Activated T-cell treated with anti-CD3 and anti-CD28 coated beads for 48 hours (primary cell): ENCODE results near the gene DNER.
"Not testable (repeated sequence)": the region's sequence is repeated elsewhere in the genome, so short reads cannot be mapped to it uniquely, and the experiment has no call there.

ENCODE experiments used
- DNase-seq: peaks from one replicate; pipeline ENCODE4 v3.0.0-alpha.2; 2020; ENCODE audit warnings: low read depth

The DNER gene

DNA sequence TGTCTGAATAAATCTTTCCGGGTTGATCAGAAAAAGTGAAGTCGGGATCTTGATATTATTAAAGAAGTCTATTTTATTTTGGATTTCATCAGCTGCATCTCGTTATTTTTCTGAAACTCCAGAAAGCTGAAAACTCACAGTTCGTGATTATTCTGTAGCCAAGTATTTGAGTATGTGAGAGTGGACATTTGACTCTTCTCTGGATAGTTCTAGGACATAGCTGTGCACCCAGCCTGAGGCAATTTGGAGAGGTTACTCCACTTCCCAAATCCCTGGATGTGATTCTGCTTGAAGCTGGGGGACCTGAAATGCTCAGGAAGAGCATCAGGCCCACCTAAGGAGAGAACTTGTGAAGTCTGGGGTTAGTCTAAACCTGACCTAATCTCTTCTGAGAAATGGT, 325.6 kb downstream of the DNER start:
- no peak for DNase-seq

DNA sequence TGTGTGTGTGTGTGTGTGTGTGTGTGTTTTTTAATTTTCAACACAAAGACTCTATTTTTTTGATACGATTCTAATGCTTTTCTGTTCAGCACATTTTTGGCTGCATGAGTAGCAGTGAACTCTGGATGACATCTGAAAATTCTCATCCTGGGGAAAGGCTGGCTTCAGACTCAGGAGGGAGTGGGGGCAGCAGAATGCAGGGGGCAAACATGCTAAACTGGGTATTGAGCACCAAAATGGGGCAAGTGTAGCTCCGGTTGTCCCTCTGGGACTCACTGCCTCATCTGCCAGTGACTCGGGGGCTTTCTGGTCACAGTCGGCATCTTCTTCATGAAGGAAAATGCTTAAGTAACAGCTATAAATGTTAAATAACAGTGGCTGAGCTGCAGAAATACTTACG, 326.5 kb downstream of the DNER start:
- DNase-seq = no peak

DNA sequence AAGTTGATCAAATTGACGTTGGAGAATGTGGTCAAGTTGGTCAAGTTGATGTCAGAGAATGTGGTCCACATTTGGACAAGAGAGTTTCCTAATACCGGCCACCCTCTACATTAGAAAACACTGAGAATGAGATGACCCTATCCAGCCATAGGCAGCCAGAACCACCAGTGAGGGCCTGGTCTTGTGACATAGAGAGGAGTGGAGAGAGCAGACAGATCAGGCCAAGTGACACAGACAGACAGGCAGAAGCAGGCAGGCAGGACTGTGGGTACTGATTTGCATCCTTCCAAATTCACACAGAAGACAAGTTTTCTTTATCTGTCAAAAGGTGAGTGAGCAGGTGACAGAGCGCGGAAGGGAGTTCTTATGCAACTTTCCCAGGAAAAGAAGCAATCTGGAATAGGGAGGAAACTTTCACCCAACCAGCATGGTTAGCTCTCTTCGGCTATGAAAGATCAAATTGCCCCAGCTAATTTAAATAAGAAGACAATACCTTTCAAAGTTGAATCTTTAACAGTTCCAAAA, 334.2 kb downstream of the DNER start:
- no peak for DNase-seq

DNA sequence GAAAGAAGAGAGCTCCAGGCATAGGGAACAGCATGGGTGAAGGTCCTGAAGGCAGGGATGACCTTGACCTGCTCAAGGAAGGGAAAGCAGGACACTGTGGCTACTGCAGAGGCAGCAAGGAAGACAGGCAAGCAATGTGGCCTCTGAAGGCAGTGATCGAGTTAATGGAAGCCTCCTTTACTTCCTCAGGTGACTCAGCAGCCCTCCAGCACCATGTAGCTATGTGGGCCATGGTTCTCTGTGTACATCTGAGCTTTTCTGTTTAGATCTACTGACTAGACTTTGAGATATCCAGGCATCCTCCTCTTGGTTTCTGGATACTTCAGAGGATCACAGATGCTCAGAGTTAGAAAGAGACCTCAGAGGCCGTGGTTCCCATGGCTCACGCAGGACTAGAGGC, 336.0 kb downstream of the DNER start:
- DNase-seq = no peak

DNA sequence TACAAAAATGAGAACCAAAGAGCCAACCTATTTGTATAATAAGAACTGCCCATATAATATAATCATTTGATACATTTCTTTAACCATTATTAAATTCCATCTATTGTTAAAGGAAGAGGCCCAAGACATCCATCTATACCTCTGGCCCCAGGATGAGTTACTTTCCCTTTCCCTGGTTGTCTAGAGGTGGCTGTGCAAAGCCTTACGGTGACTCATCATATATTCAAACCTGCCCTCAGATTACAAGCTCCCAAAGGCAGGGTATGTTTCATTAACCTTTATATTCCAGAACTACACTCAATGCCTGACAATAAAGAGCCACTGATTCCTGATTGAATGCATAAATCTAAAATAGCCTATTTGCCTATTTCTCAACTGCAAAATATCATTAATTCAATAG, 337.5 kb downstream of the DNER start:
- DNase-seq = no peak

DNA sequence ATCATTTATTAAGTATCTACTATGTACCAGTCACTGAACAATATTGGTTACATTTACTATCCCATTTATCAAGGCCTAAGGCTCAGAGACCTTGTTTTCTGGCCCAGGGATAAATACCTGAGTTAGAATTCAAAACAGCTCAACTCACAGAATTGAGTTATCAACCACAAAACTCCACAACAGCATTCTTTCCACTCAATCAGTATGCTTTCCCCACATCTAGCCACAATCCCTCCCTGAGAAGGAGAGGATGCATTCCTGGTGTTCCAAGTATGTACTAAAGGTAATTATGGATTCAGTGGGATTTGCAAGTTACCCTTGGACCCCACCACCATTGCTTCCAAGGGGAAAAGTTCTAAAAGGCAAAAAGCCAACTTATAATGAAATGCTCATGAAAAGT, 339.1 kb downstream of the DNER start:
- no peak for DNase-seq

DNA sequence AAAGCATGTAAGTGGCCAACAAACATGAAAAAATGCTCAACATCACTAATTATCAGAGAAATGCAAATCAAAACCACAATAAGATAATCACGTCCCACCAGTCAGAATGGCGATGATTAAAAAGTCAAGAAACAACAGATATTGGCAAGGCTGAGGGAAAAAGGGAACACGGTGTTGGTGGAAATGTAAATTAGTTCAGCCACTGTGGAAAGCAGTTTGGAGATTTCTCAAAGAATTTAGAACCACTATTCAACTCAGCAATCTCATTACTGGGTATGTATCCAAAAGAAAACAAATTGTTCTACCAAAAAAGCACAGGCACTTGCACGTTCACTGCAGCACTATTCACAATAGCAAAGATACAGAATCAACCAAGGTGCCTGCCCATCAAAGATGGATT, 341.0 kb downstream of the DNER start:
- not testable (repeated sequence) for DNase-seq

DNA sequence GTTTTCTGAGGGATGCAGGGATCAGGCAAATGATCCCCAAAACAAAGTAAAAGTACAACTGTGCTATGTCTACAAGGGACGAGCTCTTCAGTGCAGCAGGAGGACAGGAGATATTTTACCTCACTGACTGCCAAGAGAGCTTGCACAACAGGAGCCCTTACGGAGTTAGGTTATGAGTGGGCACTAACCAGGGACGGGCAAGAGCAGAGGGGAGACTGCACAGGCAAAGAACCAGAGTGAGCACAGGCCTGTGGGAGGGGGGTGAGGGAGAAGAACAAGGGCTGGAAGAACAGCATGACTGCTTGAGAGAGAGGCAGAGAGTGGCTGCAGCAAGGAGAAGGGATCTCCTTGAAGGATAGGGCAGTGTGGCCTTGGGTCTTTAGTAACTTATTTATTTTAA, 342.1 kb downstream of the DNER start:
- DNase-seq = no peak

DNA sequence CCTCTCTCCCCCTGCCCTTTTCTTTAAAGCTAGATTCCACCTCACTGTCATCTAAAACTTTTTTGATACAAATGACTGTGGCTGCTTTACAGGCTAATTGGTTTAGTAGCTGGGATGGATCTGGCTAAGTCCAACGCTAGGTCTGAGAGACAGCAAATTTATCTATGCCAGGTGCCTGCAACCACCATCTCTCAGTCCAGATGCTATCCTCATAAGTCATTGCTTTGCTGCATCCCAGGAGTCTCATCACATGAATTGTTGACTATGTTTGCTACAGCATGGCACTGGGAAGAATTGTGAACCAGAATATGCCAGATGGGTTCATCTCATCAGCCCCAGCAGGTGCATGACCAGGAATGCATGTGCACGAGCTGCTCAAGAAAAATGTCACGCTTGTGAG, 343.3 kb downstream of the DNER start:
- no peak for DNase-seq

DNA sequence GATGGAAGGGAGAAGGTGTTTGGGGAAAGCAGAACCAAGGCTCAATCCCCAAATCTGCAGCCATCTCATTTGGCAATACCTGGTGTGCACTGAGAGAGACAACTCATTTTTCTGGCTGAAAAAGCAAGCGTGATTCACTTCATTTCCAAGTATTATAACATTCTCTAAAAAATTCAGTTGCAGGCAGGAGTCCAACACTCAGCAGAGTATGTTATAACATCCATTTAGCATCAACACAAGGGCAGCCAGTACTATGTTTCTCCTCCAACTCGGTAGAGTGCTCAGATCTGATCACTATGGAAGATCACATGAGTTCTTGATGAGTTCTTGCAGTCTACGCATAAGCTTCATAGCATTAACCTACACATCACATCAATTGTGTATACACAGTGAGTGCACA, 343.8 kb downstream of the DNER start:
- no peak for DNase-seq

DNA sequence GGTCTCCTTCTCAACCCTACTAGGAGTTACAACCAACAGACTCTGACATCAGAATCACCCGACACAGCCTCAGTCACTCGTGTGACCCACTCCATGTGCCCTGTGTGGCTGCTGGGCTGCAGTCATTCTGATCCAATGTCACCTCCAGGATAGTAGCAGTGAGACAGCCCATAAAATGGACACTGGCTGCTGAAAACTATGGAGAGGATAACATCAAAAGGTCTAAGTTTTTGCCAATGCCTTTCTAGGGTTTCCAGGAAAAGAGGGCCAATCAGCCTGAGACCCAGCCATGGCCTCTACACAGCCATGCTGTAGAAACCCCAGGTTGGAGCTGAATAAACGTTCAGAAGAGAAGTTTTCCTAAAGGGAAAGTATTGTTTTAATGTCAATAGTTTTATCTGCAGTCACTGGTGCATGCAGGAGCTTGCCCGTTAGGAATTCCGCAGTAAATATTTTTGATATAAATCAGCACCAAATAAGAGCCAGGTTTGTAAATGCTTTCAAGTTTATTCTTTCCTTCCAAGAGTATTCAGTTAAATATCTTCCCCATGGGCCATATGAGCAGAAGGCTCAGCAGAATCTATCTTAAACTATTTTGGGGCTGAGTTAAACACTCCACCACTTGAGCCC, 351.1 kb downstream of the DNER start:
- no peak for DNase-seq

DNA sequence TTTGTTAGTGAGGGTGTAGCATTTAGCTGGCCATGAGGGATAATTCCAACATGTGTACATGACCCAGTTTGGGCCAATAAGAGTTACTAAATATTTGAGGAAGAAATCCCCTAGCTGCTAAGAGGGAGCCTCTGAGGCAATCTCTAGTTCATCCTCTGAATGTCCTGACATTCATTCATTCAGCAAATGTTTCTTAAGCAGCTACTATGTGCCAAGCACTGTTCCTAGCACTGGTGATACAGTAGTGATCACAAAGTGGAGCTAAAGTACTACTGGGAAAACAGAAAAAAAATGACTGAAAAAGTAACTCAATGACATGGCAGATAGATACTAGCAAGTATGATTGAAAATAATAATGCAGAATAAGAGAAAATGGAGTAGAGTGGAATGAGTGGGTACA, 363.5 kb downstream of the DNER start:
- no peak for DNase-seq

DNA sequence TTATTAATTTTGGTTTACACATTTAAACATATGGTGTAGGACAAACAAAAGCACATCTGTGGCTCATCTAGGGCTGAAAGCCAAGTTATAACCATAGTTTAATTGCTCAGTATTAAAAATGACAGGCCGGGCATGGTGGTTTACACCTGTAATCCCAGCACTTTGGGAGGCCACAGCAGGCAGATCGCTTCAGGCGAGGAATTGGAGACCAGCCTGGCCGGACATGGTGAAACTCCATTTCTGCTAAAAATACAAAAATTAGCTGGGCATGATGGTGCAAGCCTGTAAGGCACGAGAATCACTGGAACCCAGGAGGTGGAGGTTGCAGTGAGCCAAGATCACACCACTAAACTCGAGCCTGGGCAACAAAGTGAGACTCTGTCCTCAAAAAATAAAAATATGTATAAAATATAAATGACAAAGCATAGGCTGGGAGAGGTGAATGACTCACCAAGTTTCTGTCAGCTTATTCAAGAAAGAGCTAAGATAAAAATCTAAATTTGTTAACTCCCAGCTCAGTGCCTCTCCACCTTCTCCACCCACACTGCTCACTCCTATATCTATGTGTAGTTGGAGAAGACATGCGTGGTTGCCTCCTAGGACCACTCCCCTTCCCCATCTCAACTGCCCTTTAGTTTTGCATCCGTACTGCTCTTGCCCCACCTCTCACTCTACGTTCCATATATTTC, 364.1 kb downstream of the DNER start:
- DNase-seq = no peak

DNA sequence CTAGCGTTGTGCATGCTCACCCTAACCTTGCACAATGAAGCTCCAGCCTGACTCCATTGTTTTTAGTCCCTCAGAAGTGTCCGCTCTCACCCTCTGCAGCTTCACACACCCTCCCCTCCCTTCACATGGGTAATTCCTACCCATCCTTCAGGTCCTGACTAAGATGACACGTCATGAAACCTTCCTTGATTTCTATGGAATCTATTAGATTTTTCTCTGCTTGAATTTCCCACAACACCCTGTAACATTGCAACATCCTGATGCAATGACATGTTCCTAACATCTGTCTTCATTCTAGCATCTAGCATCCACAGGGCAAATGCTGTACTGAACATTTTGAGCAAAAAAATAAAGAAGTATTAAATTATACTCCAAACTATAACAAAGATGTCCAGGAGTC, 366.2 kb downstream of the DNER start:
- DNase-seq = no peak

DNA sequence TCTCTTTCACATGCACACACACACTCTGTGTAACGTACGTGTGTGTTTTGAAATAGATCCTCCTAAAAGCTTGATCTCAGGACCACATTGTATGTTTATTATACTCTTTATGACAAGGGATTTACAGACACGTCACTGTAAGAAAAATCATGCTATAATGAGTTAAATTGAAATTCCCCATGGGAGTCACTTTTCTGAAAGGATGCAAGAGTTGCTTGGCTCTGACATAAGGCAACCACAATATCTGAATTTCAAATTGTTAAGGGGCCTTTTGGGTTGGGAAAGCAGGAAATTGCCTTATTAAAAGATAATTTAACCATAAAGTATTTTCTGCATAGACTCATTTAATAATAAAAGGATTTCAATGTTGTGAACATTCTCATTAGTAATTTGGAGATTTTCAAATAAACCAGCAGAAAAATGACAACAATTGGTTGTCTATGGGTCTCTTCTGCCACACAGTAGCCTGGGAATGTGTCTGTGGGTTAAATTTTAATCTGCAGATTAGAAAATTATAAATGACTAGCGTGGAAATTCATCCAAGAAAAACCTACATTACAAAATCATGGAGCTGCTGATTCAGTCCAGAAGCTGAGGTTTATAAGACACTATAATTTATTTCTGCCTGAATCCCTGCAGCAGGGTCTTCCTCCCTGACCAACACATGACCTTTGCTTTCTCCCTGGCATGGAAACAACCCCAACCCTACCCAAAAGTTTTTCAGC, 367.4 kb downstream of the DNER start:
- DNase-seq = no peak

DNA sequence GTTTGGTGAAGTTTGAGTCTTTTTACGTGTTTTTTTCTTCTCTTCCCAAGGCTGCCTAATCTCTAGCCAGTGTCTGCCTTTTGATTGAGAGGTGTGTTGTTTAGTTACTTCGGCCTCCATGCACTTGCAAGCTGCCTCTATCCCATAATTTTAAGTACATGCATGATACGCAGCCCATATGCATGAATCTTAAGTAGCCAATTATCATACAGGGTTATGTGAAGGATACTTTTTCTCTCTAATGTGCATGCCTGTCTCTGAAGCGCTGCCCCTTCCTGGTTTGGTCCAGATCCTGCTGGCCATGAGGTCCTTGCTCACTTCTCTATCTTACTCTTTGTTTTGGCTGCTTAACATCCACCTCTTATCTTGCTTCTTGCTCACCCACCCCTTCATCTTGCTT, 369.4 kb downstream of the DNER start:
- DNase-seq = no peak

DNA sequence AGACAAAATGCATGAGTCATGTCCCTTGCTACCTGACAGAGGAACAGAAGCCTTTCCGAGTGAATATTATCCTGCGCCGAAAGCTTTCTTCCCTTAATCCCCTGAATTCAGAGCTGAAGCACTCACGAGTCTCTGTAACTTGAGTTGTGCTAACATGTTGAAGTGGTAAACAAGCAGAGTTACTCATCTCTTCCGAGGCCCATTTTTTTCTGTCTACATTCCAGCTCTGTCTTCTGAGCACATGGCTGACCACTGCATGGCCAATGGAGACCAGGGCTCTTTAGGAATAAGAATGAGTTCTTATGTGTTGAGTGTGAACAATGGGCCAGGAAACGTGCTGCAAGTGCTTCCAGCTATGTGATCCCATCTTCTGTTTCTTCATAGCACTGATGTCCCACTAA, 370.2 kb downstream of the DNER start:
- no peak for DNase-seq

DNA sequence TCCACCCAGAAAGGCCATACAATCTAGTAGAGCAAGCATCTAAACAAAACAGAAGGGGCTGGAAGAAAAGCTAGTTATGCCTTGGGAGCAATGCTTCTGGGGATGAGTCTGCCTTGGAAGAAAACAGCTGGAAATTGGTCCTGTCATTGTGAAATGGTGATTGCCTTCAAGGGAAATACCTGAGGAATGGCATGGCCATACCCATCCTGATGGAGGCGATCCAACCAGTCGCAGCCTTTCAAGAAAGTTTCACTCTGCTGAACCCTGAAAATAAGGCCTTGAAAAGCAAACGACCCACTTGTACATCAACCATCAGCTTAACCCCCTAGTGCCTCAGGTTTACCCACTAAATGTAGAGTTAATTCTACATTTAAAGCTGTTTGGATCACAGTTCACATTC, 370.7 kb downstream of the DNER start:
- DNase-seq = no peak

DNA sequence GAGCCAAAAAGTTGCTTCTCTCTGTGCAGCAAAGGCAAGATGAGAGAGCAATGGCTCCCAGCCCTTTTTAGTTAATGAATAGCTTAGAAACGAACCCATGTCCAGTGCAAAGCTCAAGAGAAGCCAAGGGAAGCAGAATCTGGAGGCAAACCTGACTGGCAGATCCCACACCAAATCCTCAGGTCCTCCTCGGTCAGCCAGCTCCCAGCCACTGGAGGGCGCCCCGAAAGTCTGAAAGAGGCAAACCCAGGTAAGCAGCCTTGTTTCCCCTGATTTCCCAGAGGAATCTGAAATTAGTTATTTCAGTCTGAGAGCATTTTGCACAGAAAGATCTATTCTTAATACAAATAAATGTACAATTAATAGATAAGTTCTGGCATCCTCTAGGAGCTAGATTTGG, 372.0 kb downstream of the DNER start:
- DNase-seq = no peak

DNA sequence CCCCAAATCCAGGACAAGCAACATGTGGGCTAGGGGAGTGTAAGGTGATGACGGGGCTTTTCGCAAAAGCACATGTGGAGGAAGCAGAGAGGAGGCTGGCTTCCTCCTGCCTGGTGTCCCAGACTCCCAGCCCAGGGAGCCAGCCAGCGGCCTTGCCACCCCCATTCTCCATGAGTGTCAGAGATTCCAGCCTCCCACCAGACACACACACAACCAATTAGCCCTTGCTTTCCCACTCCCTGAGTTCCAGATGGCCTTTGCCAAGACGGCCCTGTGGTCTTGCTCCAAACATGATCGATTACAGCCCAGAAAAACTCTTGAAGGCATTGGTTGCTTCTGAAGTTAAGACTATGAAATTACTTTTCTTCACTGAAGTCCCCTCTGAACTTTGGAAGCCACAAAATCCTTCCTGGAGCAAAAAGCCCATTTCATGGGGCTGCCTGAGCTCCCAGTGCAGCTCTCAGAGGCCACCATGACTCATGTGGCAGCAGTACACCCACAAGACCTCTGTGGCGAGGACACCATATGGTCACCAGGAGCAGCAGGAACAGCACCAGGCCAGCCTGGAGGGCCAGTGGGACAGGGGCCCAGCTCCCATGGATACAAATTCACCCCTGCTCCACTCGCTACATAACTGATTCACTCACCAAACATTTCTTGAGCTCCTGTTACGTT, 374.1 kb downstream of the DNER start:
- DNase-seq = no peak

DNA sequence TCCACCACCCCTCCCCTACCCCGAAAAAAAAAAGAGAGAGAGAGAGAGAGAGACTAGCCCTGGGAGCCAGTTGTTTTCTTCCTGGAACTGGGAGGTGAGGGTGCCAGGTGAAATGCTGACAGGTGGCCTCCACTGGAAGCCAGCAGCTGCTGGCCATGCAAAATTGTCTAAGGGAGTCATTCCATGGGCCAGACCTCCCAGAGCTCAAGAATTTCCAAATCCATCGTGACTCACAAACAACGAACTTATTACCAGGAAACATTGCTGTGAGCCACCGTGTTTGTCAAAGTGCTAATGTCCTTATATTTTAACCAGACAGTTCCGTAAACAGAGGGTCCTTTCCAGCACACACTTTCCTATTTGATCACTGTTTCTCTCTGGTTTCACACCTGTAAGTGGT, 374.7 kb downstream of the DNER start:
- no peak for DNase-seq

DNA sequence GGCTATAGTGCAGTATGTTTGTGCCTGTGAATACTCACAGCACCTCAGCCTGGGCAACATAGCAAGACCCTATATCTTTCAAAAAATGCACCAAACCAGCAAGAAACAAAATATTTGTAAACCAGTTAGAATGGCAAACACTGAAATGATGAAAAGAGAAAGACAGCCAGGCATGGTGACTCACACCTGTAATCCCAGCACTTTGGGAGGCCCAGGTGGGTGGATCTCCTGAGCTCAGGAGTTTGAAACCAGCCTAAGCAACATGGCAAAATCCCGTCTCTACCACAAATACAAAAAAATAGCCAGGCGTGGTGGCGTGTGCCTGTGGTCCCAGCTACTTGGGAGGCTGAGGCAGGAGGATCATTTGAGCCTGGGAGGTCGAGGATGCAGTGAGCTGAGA, 375.2 kb downstream of the DNER start:
- DNase-seq = not testable (repeated sequence)

DNA sequence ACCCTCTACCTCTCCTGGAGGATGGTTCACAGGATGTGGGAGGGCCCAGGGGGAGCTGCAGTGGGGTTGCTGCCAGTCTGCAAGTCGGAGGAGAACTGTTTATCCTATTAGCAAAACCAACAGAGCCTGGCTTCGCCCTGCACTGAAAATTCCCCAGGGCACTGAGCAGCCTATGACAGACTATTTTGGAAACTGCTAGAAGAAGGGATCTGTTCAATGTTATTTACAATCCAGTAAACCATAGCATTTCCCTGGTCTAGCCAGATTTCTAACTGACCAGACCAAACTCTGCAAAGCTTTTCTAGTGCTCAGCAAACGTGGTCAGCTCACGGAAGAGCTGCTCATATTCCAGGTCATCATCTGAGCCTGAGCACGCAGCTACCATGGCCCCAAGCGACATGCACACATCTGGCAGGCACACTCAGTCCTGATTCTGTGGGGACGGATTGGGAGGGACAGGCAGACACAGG, 378.4 kb downstream of the DNER start:
- DNase-seq = no peak
